GM12878 (cell line): ENCODE results near the gene DKKL1. TPM values are rescaled to one million over a fixed set of nuclear protein-coding genes. Genes with fewer than 3 reads are reported as not detected.

ENCODE experiments used
- ATAC-seq: fragments of 200-7000 bp; cut with Tn5 transposase; 3 replicates; pipeline ENCODE4 v1.9.1; 2020; ENCODE audit warnings: mild to moderate bottlenecking, moderate library complexity
- BruUV-seq: library from RNA; stranded (reverse); fragments of 400-500 nt; replicated peaks from 2 replicates; lab custom pipeline; 2021; lab: Mats Ljungman, UMichigan
- CTCF ChIA-PET: fragments of 300-600 bp; sonication (Branson Sonifier 250); formaldehyde crosslinking; extraction: SDS; loops from one replicate; lab custom pipeline; 2021; ENCODE audit warnings: inconsistent platforms; lab: Yijun Ruan, JAX
- POLR2A ChIA-PET: fragments of 350-600 bp; formaldehyde crosslinking; extraction: SDS; loops from one replicate; lab custom pipeline; 2021; ENCODE audit warnings: inconsistent platforms; lab: Charles Lee
- RAD21 ChIA-PET: fragments of 300-600 bp; sonication (Branson Sonifier 250); formaldehyde crosslinking; loops from one replicate; lab custom pipeline; 2023; ENCODE audit warnings: antibody characterized with exemption; ENCODE audit not compliant: unreplicated experiment; lab: Charles Lee
- SMC1A ChIA-PET: fragments of 300-600 bp; sonication (Branson Sonifier 250); formaldehyde crosslinking; loops from one replicate; lab custom pipeline; 2023; ENCODE audit not compliant: unreplicated experiment, uncharacterized antibody; lab: Charles Lee
- DNase-seq: peaks from one replicate; pipeline ENCODE4 v3.0.0-alpha.2; 2011; ENCODE audit warnings: low read depth, low spot score
- FAIRE-seq: peaks from 3 replicates; lab custom pipeline; 2011; peaks lifted over from hg19 to GRCh38; lab: Jason Lieb, UNC
- H2AFZ ChIP-seq: 2 replicates; pipeline ENCODE4 v1.6.0; 2011; ENCODE audit warnings: low read depth, low read length, control low read depth; ENCODE audit not compliant: control insufficient read depth
- H3K27ac ChIP-seq: 2 replicates; pipeline ENCODE4 v1.5.1; 2011; ENCODE audit warnings: control low read depth; ENCODE audit not compliant: control insufficient read depth, insufficient read depth
- H3K27me3 ChIP-seq, 2 experiments: replicated peaks in 1 of 2; 2 replicates each; pipeline versions ENCODE4 v1.6.0 to v1.6.1; 2011; ENCODE audit warnings: low read length in 1 of 2; ENCODE audit not compliant: control insufficient read depth in 2 of 2, insufficient read depth in 2 of 2
- H3K36me3 ChIP-seq, 2 experiments: 2 replicates each; pipeline ENCODE4 v1.5.1; 2011; ENCODE audit warnings: low read length in 1 of 2; ENCODE audit not compliant: control insufficient read depth in 2 of 2, insufficient read depth in 2 of 2
- H3K4me1 ChIP-seq: 2 replicates; pipeline ENCODE4 v1.6.1; 2011; ENCODE audit warnings: mild to moderate bottlenecking, low read length, moderate library complexity, mixed read lengths; ENCODE audit not compliant: control insufficient read depth, insufficient read depth
- H3K4me2 ChIP-seq: 2 replicates; pipeline ENCODE4 v1.6.0; 2011; ENCODE audit warnings: control low read depth; ENCODE audit not compliant: control insufficient read depth, insufficient read depth
- H3K4me3 ChIP-seq: fragments of 200-600 bp; sonication (generic); 2 replicates; pipeline ENCODE4 v1.5.1; 2016
- H3K79me2 ChIP-seq: 2 replicates; pipeline ENCODE4 v1.6.0; 2011; ENCODE audit warnings: low read length; ENCODE audit not compliant: control insufficient read depth, insufficient read depth
- H3K9ac ChIP-seq: 2 replicates; pipeline ENCODE4 v1.8.0; 2011; ENCODE audit warnings: low read length, control low read depth, mixed read lengths; ENCODE audit not compliant: control insufficient read depth, insufficient read depth
- H3K9me3 ChIP-seq: replicated peaks from 3 replicates; pipeline ENCODE4 v1.5.1; 2011; ENCODE audit warnings: mild to moderate bottlenecking, low read length; ENCODE audit not compliant: control insufficient read depth, insufficient read depth
- H4K20me1 ChIP-seq: 2 replicates; pipeline ENCODE4 v1.6.0; 2011; ENCODE audit not compliant: control insufficient read depth, insufficient read depth
- IKZF1 ChIP-seq: fragments of 450-650 bp; conservative IDR thresholded peaks from 2 replicates; pipeline ENCODE4 v1.6.1; 2017; ENCODE audit warnings: antibody characterized with exemption, mild to moderate bottlenecking
- MXI1 ChIP-seq: fragments of 150-350 bp; IDR thresholded peaks from 2 replicates; pipeline ENCODE4 v1.6.1; 2011; ENCODE audit warnings: low read depth, mild to moderate bottlenecking, inconsistent platforms, low read length, improper control_type of control experiment
- NFYB ChIP-seq: IDR thresholded peaks from 2 replicates; pipeline ENCODE4 v1.6.1; 2011; ENCODE audit warnings: low read depth, mild to moderate bottlenecking, low read length, improper control_type of control experiment, moderate library complexity; ENCODE audit not compliant: insufficient read depth
- SIX5 ChIP-seq: IDR thresholded peaks from 2 replicates; pipeline ENCODE4 v1.6.1; 2011; ENCODE audit warnings: mild to moderate bottlenecking, low read depth, low read length, moderate library complexity; ENCODE audit not compliant: severe bottlenecking
- USF1 ChIP-seq: IDR thresholded peaks from 2 replicates; pipeline ENCODE4 v1.6.1; 2011; ENCODE audit warnings: borderline replicate concordance, low read depth, mild to moderate bottlenecking, moderate library complexity, mixed read lengths, low read length; ENCODE audit not compliant: insufficient read depth; ENCODE audit errors: extremely low read length
- ZNF274 ChIP-seq: IDR thresholded peaks from one replicate; pipeline ENCODE4 v1.8.0; 2011; ENCODE audit not compliant: insufficient read length, insufficient read depth
- ZNF384 ChIP-seq: IDR thresholded peaks from 2 replicates; pipeline ENCODE4 v1.6.1; 2012; ENCODE audit warnings: low read depth, mild to moderate bottlenecking, low read length, improper control_type of control experiment, borderline replicate concordance
- WGBS: methylation state at CpG from one replicate; pipeline ENCODE4 v1.1.6; 2016; ENCODE audit warnings: low lambda C conversion rate; ENCODE audit not compliant: insufficient replicate concordance, insufficient coverage; ENCODE audit errors: missing lambda C conversion rate; 5-methylcytosine and 5-hydroxymethylcytosine counted together
- in situ Hi-C: fragments of 300-500 bp; cut with MboI; formaldehyde crosslinking; loops from 9 replicates; pipeline ENCODE4 v1.14.3; 2018; ENCODE audit warnings: mixed read lengths
- intact Hi-C: fragments of 100-400 bp; cut with micrococcal nuclease; formaldehyde crosslinking; loops from one replicate; pipeline ENCODE4 v1.14.2; 2022; ENCODE audit not compliant: unreplicated experiment
- polyA plus RNA-seq, 11 experiments: library from polyadenylated mRNA; depleted of rRNA in 4 of 11; unstranded in 6 of 11; stranded (reverse) in 5 of 11; fragments of >200 nt; fragmentation: Nextera tagmentation in 4 of 11; fragmentation: Illumina TruSeq in 1 of 11; extraction: Ambion mirVana in 4 of 11; extraction: Trizol in 1 of 11; gene quantifications; 1 replicate in 1 of 11; 2 replicates in 10 of 11; pipeline versions ENCODE4 v1.2.1 to v1.2.3, GENCODE V29; 2011 to 2016; ENCODE audit warnings: inconsistent platforms in 2 of 11, missing spikeins in 2 of 11, low read depth in 1 of 11
- total RNA-seq, 4 experiments: library from RNA; depleted of rRNA in 3 of 4; stranded (reverse); fragments of >200 nt in 3 of 4; fragmentation: Illumina TruSeq in 1 of 4; extraction: Trizol in 1 of 4; gene quantifications; 2 replicates each; pipeline versions ENCODE4 v1.2.1 to v1.2.3, GENCODE V29; 2013 to 2021

DKKL1 gene
- total and polyA plus RNA-seq, 10 of the 15 experiments (the other 5 are each of a cell fraction or from before 2014, with no cell fraction given) = not detected

DNA sequence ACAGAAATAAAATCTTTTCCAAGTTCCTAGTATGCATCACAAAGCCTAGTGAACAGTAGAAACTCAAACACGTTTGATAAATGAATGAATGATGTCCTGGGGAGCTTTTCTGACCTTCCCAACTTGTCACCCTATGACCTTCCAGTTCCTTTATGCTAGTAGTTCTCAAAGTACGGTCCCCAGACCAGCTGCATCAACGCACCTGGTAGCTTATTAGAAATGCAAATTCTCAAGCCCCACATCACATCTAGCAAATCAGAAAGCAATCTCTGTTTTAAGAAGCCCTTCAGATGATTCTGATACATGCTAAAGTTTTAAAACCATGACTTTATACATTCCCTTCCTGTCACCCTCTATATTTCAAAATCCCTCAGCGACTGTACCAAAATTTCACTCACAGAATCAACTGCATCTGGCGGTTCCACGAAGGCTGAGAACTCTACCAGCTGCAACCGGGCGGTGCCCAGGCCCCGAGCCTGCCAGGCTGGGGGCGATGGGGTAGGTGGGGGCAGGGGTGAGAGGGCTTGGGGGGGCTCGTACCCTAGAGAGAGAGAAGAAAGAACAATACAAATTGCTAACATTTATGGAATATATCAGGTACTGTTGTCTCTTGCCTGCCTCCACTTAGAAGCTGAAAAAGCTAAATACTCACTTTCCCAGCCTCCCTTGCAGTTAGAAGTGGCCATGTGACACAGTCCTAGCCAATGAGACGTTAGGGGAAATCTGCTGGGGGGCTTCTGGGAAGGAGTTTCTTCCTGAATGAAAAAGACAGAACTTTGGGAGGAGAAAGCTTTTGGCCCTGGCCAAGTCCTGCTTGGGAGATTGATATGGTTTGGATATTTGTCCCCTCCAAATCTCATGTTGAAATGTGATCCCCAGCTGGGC is 15.1 kb upstream of the DKKL1 start:
- ATAC-seq (no peak), FAIRE-seq (no peak), DNase-seq (no peak)
- intact Hi-C loops (no loop called here), in situ Hi-C loops (no loop called here)
- SMC1A ChIA-PET = interaction anchor here (0.6 to 1.0 kb wide), 4 partner anchors 10 to 34 kb away, joined by 3 to 4 read pairs (median 3); no protein-coding TSS in a partner anchor
- no peaks in the 10 kb centered on the region for H3K36me3 ChIP-seq
- H3K27ac ChIP-seq = no peak overlapping the region
- CTCF ChIA-PET = interaction anchor here (0.8 to 1.4 kb wide), 4 partner anchors 12 to 94 kb away, joined by 3 to 5 read pairs (median 4); no protein-coding TSS in a partner anchor
- no peaks in the 10 kb centered on the region for H3K79me2 ChIP-seq
- BruUV-seq = no TSS peak
- H2AFZ ChIP-seq = no peak overlapping the region
- no peak overlapping the region for H3K9ac ChIP-seq
- POLR2A ChIA-PET = interaction anchor here (0.7 to 1.0 kb wide), 3 partner anchors 8 to 146 kb away, joined by 3 to 5 read pairs (median 4); no protein-coding TSS in a partner anchor
- H3K4me2 ChIP-seq = no peak overlapping the region
- 62% methylated on average over 10 of the region's 12 CpGs for WGBS
- no peaks in the 10 kb centered on the region for H3K4me1 ChIP-seq
- no peaks in the 10 kb centered on the region for H4K20me1 ChIP-seq
- no peak overlapping the region for H3K4me3 ChIP-seq
- H3K9me3 ChIP-seq = no peaks in the 10 kb centered on the region; the same call in 2 of the 3 replicates
- no peaks in the 10 kb centered on the region for H3K27me3 ChIP-seq
- RAD21 ChIA-PET = interaction anchor here (1.3 kb wide), 1 partner anchor 23 kb away, joined by 3 read pairs; no protein-coding TSS in a partner anchor
- TF ChIP-seq NFYB (peak; percentile 48; the same call in 1 of the 2 replicates), ZNF384 (no peak), ZNF274 (no peak), MXI1 (no peak), IKZF1 (no peak), USF1 (peak; percentile 10), SIX5 (peak; percentile 39)
- TF ChIP-seq, all 136 proteins: peak for 3
